ENCODE data around the gene DLST.

Gene DLST

DNA sequence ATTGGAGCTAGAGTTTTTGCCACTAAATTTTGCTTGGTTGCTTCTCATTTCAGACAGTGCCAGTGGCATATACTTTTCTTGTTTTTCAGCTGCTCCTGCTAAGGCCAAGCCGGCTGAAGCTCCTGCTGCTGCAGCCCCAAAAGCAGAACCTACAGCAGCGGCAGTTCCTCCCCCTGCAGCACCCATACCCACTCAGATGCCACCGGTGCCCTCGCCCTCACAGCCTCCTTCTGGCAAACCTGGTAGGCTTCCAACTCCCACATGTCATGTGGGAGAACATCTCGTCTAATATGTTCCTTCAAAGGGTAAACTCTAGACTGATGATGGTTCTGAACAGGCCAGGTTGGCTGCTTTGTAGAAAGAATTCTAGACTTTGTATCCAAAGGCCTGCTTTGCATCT lies 11.0 kb downstream of the DLST start:
- DNase-seq (ENCODE audit: extremely low read depth, low read depth): no peak
- TF ChIP-seq, protein P1, sequence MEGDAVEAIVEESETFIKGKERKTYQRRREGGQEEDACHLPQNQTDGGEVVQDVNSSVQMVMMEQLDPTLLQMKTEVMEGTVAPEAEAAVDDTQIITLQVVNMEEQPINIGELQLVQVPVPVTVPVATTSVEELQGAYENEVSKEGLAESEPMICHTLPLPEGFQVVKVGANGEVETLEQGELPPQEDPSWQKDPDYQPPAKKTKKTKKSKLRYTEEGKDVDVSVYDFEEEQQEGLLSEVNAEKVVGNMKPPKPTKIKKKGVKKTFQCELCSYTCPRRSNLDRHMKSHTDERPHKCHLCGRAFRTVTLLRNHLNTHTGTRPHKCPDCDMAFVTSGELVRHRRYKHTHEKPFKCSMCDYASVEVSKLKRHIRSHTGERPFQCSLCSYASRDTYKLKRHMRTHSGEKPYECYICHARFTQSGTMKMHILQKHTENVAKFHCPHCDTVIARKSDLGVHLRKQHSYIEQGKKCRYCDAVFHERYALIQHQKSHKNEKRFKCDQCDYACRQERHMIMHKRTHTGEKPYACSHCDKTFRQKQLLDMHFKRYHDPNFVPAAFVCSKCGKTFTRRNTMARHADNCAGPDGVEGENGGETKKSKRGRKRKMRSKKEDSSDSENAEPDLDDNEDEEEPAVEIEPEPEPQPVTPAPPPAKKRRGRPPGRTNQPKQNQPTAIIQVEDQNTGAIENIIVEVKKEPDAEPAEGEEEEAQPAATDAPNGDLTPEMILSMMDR (IDR thresholded peaks at IDR 0.05; ENCODE audit: low read depth, low read length, missing control alignments): no peak
- H3K4me3 ChIP-seq (replicated peaks; ENCODE audit: low read depth, low read length): no peak overlapping the region

DNA sequence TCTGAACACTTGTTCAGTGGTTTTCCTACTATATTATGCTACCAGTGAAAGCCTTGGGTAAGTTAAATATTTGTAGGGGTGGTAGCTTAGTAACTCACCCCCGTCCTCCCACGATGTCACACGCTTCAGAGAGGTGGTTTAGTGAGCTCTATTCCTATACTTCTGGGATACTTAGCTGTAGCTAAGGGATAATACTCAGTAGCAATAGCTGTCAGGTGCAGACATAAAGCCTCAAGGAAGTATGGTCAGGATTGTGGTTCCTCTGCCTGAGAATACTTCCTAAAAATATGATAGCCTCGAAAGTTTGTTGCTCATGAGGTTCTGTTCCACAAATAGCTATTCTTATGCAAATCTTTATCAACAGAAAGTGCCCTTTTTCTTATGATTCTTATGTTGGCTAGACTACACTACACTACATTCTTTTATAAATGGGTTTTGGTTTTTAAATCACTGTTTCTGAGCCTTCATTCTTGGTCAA lies 11.9 kb downstream of the DLST start:
- H3K4me3 ChIP-seq (replicated peaks; ENCODE audit: low read depth, low read length): no peak overlapping the region
- no peak for DNase-seq (ENCODE audit: extremely low read depth, low read depth)
- TF ChIP-seq, protein P1 (IDR thresholded peaks at IDR 0.05; ENCODE audit: low read depth, low read length, missing control alignments): no peak

DNA sequence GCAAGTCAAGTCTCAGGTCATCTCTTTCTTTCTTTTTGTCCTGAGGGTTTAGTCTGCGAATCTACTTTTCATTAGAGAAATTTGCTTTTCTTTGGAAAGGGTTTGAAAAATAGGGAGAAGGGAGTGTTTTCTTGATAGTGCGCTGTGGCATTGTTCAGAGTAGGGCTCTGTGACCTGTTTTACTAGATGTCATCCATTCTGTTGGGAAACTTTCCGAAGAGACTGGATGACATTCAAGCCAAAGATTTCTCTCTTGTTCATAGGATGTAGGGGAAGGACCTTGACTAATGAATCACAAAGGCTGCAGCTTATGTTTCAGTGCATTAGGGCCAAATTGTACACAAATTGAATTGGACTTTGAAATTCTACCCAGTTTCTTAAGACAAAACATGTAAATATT lies 14.7 kb downstream of the DLST start:
- H3K4me3 ChIP-seq (replicated peaks; ENCODE audit: low read depth, low read length): no peak overlapping the region
- TF ChIP-seq, protein P1 (IDR thresholded peaks at IDR 0.05; ENCODE audit: low read depth, low read length, missing control alignments): no peak
- no peak for DNase-seq (ENCODE audit: extremely low read depth, low read depth)

DNA sequence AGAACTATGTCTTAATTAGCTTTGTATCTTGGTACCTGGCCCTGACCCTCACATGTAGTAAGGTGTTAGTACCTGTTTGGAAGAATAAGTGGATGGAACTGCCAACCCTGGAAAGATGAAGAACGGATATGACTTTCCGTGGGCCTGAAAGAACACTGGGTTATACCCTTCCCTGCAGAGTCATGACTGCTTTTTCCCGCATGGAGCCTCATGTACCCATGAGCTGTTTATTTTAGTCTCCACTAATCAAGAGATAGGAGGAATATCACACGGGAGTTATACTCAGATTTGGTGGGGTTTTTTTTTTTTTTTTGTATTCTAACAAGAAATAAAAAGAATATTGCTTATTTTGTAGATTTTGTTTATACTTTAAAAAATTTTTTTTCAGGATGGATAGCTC lies 15.9 kb downstream of the DLST start:
- no peak overlapping the region for H3K4me3 ChIP-seq (replicated peaks; ENCODE audit: low read depth, low read length)
- TF ChIP-seq, protein P1 (IDR thresholded peaks at IDR 0.05; ENCODE audit: low read depth, low read length, missing control alignments): no peak
- no peak for DNase-seq (ENCODE audit: extremely low read depth, low read depth)

DNA sequence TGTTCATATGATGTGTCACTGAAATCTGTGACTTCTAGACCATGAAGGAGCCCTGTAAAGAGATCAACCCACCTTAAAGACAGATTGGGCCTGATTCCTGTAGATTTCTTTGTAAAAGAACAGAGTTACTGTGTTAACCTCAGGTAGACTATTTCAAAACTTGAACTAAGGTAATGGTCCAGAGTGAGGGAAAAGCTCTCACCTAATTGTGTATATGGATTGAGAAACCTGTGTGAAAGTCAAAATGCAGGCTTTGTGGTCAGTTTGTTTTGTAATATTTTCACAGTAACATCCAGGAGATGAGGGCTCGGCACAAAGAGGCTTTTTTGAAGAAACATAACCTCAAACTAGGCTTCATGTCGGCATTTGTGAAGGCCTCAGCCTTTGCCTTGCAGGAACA lies 16.4 kb downstream of the DLST start:
- no peak overlapping the region for H3K4me3 ChIP-seq (replicated peaks; ENCODE audit: low read depth, low read length)
- TF ChIP-seq, protein P1 (IDR thresholded peaks at IDR 0.05; ENCODE audit: low read depth, low read length, missing control alignments): no peak
- DNase-seq (ENCODE audit: extremely low read depth, low read depth): no peak

DNA sequence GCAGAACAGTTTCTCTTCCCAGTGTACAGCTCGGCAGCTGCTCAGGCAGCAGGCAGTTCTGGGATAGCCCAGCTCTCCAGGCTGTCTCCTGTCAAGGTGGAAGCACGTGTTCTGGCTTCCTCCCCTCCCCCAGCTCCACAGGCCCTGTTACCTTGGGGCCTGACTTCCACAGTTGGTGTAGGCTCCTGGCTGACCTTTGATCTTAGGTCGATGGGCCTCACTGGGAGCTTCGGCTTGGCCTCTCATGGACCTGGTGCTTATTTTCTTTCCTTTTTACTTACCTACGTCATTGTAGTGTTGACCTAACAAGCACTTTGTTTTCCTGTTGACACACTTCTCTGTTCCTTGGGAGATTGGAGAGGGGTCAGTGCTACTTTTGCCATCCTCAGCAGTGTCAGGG lies 17.0 kb downstream of the DLST start:
- DNase-seq (ENCODE audit: extremely low read depth, low read depth): no peak
- TF ChIP-seq, protein P1 (IDR thresholded peaks at IDR 0.05; ENCODE audit: low read depth, low read length, missing control alignments): no peak
- no peak overlapping the region for H3K4me3 ChIP-seq (replicated peaks; ENCODE audit: low read depth, low read length)

Data from HFF-Myc (cell line).